ENCODE results near the gene HTRA3.

DNA sequence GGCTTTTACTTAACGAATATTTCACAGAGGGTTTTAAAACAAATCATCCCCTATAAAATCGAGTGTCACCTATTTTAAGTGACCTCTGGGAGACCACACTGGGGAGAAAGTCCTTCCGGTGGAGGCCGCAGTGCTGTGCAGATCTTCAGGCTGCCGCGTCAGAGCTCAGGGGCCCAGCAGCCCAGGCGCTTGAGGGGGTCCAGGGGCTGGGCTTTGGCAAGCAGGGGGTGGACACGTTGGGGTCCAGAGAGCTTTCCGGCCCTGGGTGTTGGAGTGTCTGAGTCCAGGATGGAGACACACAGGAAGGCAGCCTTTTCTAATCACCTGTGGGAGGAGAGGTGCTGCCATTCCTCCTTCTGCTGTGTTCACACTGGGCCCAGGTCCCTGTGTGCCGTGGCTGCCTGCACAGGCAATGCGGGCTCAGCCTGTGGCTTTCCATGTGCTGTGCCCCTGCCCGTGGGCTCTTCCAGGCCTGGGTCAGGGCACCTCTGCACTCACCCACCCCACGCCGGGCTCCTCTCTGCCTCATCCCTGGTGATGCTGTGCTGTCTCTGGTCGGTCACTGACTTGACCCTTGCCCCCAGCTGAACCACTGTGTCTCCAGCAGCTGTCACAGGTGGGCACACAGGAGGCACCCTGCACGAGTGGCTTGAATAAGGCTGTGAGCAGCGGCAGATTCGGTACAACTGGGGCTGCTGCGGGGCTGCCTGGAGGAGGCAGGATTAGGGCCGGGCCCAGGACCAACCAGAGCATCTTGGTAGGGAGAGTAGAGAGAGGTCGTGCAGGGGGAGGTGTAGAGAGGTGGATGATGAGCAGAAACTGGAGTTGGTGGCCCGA lies 10.0 kb downstream of the HTRA3 start:
- TF ChIP-seq POLR2A (IDR thresholded peaks at IDR 0.05) (no peak), POLR2AphosphoS5 (IDR thresholded peaks at IDR 0.05) (no peak)
- TF ChIP-seq, protein P1, sequence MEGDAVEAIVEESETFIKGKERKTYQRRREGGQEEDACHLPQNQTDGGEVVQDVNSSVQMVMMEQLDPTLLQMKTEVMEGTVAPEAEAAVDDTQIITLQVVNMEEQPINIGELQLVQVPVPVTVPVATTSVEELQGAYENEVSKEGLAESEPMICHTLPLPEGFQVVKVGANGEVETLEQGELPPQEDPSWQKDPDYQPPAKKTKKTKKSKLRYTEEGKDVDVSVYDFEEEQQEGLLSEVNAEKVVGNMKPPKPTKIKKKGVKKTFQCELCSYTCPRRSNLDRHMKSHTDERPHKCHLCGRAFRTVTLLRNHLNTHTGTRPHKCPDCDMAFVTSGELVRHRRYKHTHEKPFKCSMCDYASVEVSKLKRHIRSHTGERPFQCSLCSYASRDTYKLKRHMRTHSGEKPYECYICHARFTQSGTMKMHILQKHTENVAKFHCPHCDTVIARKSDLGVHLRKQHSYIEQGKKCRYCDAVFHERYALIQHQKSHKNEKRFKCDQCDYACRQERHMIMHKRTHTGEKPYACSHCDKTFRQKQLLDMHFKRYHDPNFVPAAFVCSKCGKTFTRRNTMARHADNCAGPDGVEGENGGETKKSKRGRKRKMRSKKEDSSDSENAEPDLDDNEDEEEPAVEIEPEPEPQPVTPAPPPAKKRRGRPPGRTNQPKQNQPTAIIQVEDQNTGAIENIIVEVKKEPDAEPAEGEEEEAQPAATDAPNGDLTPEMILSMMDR (IDR thresholded peaks at IDR 0.05) = no peak
